ENCODE data around the gene TRAF3IP1. TPM values are rescaled to one million over a fixed set of nuclear protein-coding genes. Genes with fewer than 3 reads are reported as not detected.
A peak's percentile ranks its signal among the peaks of the same experiment; 100 is the strongest.

The TRAF3IP1 gene
- total and polyA plus RNA-seq, 4 donors, result 8.9 to 41.0 (median 14.7) TPM

DNA sequence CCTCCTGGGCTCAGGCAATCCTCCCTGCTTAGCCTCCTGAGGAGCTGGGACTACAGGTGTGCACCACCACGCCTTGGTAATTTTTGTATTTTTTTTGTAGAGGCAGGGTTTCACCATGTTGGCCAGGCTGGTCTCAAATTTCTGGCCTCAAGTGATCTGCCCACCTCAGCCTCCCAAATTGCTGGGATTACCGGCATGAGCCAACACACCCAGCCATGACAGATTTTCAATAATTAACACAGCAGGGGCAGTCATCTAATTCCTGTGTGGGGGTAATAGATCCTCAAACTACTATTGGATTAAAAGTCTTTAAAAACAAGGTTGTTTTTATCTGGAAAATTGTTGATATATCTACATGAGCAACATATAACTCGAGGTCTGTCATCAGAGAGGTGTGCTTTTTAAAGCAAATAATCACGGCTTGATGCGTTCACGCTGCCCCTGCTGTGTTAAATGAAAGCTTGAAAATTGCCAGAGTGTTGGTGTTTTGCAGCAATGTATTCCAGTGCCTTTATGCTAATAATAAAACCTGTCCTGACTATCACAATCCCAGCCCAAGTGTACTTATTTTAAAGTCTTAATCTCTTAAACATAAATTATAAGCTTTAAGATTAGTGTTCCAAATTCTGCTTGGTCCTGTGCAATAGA, 70.8 kb downstream of the TRAF3IP1 start:
- ATAC-seq (ENCODE audit: insufficient read depth, low FRiP score) (no peak), DNase-seq (no peak)
- no peak for TF ChIP-seq CTCF (IDR thresholded peaks at IDR 0.05; ENCODE audit: control extremely low read depth, extremely low read depth)
- Histone ChIP-seq H3K9ac (ENCODE audit: insufficient read depth in 1 of 2, low read length in 2 of 2) (no peak overlapping the region), H3K36me3 (ENCODE audit: control insufficient read depth in 4 of 4, insufficient read depth in 4 of 4, low read length in 4 of 4) (no peaks in the 10 kb centered on the region), H3K9me3 (ENCODE audit: control insufficient read depth in 4 of 4, insufficient read depth in 3 of 4, low read length in 3 of 4) (no peaks in the 10 kb centered on the region), H3K4me1 (ENCODE audit: control insufficient read depth in 5 of 5, insufficient read depth in 5 of 5, low read length in 5 of 5) (peaks cover 0 to 3% (median 0%) of the 10 kb centered on the region in 5 donors), H3K27me3 (ENCODE audit: control insufficient read depth in 3 of 3, insufficient read depth in 3 of 3, low read length in 2 of 3) (no peaks in the 10 kb centered on the region), H3K27ac (ENCODE audit: low read depth in 1 of 2, low read length in 1 of 2) (peak overlapping the region in 1 of 2 donors; percentile 79), H3K4me3 (no peak overlapping the region)
- WGBS, 2 donors, result 92 to 96% methylated on average over 6 of the region's 6 CpGs

GRCh38 chr2:238396663-238397062, 76.3 kb downstream of the TRAF3IP1 start:
- H3K9me3 ChIP-seq (ENCODE audit: control insufficient read depth in 4 of 4, insufficient read depth in 3 of 4, low read length in 3 of 4), result no peaks in the 10 kb centered on the region
- H3K36me3 ChIP-seq (ENCODE audit: control insufficient read depth in 4 of 4, insufficient read depth in 4 of 4, low read length in 4 of 4), result peaks cover 0 to 7% (median 3%) of the 10 kb centered on the region in 4 donors
- no peak overlapping the region for H3K27ac ChIP-seq (ENCODE audit: low read depth in 1 of 2, low read length in 1 of 2)
- WGBS, 2 donors, result 93 to 94% methylated on average over 7 of the region's 7 CpGs
- TF ChIP-seq CTCF (IDR thresholded peaks at IDR 0.05; ENCODE audit: control extremely low read depth, extremely low read depth), result no peak
- DNase-seq, result no peak
- ATAC-seq (ENCODE audit: insufficient read depth, low FRiP score), result no peak
- H3K9ac ChIP-seq (ENCODE audit: insufficient read depth in 1 of 2, low read length in 2 of 2), result no peak overlapping the region
- peaks cover 0 to 6% (median 0%) of the 10 kb centered on the region in 5 donors for H3K4me1 ChIP-seq (ENCODE audit: control insufficient read depth in 5 of 5, insufficient read depth in 5 of 5, low read length in 5 of 5)
- H3K4me3 ChIP-seq, result no peak overlapping the region
- H3K27me3 ChIP-seq (ENCODE audit: control insufficient read depth in 3 of 3, insufficient read depth in 3 of 3, low read length in 2 of 3), result no peaks in the 10 kb centered on the region

DNA sequence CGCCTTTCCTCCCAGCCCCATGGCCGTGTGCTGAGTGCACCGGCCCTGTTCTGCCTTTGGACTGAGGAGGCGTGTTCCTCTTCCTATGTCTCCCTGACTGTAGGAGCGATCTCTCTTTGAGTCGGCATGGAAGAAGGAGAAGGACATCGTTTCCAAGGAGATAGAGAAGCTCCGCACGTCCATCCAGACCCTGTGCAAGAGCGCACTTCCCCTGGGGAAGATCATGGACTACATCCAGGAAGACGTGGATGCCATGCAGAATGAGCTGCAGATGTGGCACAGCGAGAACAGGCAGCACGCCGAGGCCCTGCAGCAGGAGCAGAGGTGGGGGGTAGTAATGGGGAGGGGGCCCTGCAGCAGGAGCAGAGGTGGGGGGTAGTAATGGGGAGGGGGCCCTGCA, 77.0 kb downstream of the TRAF3IP1 start:
- Histone ChIP-seq H3K9ac (ENCODE audit: insufficient read depth in 1 of 2, low read length in 2 of 2) (no peak overlapping the region), H3K9me3 (ENCODE audit: control insufficient read depth in 4 of 4, insufficient read depth in 3 of 4, low read length in 3 of 4) (no peaks in the 10 kb centered on the region), H3K36me3 (ENCODE audit: control insufficient read depth in 4 of 4, insufficient read depth in 4 of 4, low read length in 4 of 4) (peaks cover 0 to 8% (median 6%) of the 10 kb centered on the region in 4 donors), H3K27me3 (ENCODE audit: control insufficient read depth in 3 of 3, insufficient read depth in 3 of 3, low read length in 2 of 3) (no peaks in the 10 kb centered on the region), H3K4me3 (no peak overlapping the region), H3K27ac (ENCODE audit: low read depth in 1 of 2, low read length in 1 of 2) (no peak overlapping the region), H3K4me1 (ENCODE audit: control insufficient read depth in 5 of 5, insufficient read depth in 5 of 5, low read length in 5 of 5) (peaks cover 0 to 6% (median 0%) of the 10 kb centered on the region in 5 donors)
- WGBS, 2 donors, result 89 to 91% methylated on average over 14 of the region's 14 CpGs
- DNase-seq, result no peak
- no peak for ATAC-seq (ENCODE audit: insufficient read depth, low FRiP score)
- TF ChIP-seq CTCF (IDR thresholded peaks at IDR 0.05; ENCODE audit: control extremely low read depth, extremely low read depth), result no peak
